Measurements from ENCODE around the gene PLCB2.

PLCB2 gene

GRCh38 chr15:40250771-40251483 lies 56.8 kb downstream of the PLCB2 start:
- DNase-seq (ENCODE audit: low read depth) = no peak

DNA sequence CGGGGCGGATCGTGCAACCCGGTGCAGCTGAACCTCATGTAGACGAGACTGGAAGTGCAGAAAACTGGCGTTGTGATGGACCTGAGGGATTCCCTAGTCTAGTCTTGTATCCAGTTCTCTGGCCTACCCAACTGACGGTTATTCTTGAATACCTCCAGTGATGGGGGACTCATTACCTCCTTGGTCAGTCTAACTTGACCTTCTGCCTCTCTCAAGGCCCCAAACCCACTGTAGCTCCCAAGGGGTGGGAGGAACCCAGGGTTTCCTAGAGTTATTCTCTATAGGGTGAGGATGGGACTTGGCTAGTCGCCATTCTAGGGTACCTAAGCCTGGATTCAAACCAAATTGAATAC lies 57.5 kb downstream of the PLCB2 start:
- DNase-seq (ENCODE audit: low read depth) = no peak

GRCh38 chr15:40249477-40250303 lies 58.0 kb downstream of the PLCB2 start:
- no peak for DNase-seq (ENCODE audit: low read depth)

GRCh38 chr15:40248006-40248783 lies 59.5 kb downstream of the PLCB2 start:
- DNase-seq (ENCODE audit: low read depth) = no peak

- DNase-seq (ENCODE audit: low read depth) = no peak
Measured at GRCh38 chr15:40247406-40247971, 60.2 kb downstream of the PLCB2 start.

DNA sequence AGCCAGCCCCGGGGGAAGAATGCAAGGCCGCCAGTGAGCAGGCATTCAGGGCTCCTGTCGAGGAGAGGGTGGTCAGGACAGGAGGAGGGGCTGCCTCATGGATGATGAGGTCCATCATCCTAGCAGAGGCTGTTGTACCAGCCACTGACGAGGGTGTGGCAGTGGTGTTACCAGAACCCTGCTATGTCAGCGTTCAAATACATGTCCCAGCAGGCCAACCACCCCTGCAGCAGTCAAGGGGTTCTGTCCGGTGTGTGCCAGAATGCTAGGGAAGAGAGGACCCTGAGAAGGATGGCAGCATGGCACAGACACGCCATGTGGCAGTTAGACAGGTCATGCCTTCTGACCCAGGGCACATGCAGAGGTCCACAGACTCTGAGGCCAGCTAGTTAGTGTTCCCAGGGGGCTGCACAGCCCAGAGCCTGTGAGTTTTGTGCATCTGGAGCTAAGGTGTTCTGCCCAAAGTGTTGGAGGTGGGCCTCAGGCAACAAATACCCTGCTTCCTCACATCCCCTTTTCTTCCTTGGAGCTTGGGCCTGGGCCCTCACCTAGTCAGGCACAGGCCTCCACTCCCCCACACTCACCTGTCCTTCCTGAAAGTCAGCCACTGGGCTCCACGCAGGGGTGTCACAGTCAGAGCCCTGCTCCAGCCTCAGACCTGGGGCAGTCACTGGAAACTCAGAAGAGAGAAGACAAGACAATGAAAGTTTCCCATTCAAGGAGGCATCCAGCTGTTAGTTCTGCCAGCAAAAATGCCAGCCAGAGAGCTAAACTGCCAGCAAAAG lies 61.0 kb downstream of the PLCB2 start:
- DNase-seq (ENCODE audit: low read depth) = no peak

- DNase-seq (ENCODE audit: low read depth) = no peak
Measured at GRCh38 chr15:40245666-40246450, 61.9 kb downstream of the PLCB2 start.

DNA sequence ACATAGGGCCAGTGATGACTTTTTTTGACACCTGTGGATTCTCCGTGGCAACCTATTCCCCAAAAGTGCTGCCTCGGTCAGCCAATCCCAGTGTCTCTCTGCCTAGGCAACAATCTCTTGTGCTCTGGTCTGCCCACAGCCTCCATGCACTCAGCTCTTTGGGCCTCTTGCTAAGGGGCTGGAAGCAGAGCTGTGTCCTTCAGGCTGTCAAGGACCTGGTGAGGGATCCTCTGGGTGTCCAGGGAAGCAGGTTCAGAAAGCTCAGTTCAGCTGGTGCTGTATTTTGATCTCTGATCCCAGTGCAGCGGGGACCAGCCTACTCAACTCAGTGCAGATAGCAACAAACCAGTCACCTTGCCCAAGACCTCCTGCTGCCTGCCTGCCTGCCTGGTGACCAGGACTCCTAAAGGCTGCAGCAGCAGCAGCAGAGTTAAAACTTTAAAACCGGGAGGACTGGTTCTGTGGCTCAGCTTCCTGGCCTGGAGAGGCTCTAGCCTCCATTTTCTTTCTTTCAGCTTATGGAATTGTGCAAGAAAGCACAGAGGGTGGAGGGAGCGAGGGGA lies 62.7 kb downstream of the PLCB2 start:
- DNase-seq (ENCODE audit: low read depth) = no peak

DNA sequence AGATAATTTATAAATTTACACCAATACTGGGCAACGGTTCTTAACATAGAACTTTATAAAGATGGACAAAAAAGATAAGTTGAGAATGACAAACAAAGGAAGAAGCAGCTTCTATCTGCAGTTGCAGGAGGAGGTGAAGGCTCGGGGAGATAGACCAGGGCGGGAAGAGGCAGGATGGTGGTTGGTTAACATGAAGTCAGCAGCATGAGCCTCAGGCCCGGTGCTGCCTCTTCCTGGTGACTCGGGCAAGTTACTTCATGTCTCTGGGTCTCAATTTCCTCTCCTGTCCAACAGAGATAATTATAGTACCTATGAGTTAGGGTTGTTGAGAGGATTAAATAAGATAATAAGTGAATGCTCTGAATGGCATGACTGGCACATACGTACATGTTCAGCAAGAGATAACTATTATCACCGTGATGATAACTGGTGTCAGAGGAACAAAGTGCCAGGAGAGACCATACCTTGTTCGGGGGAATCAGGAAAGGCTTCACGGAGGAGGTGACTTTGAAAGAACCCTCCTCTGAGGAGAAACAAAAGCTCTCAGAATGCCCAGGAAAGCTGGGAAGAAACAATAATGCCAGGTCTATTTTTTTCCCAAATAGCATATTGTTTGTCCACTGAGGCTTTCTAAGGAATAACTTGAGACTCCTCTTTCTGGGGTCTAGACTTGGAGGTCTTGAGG lies 64.5 kb downstream of the PLCB2 start:
- DNase-seq (ENCODE audit: low read depth) = no peak

- DNase-seq (ENCODE audit: low read depth) = no peak
Measured at GRCh38 chr15:40242601-40243000, 65.1 kb downstream of the PLCB2 start.

DNA sequence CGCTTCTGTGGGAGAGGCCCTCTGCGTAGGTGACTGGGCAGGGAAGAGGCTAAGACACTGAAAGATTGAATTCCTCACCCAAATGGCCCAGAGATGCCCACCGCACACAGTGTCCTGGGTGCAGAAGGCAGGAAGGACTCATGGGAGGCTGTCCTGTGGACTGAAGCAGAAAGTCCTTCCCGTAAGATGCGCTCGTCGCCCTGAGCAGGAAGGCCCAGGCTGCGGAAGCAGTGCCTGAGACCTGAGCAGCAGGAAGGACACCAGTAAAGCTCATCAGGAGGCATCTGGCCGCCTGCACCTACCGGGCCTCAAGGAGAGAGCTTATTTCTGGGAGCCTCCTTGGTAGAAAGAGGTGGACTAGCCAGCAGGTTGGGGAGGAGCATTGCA lies 65.5 kb downstream of the PLCB2 start:
- DNase-seq (ENCODE audit: low read depth) = no peak

- DNase-seq (ENCODE audit: low read depth) = no peak
Measured at GRCh38 chr15:40241269-40242212, 66.2 kb downstream of the PLCB2 start.

- DNase-seq (ENCODE audit: low read depth) = no peak
Measured at GRCh38 chr15:40240619-40241221, 67.0 kb downstream of the PLCB2 start.

GRCh38 chr15:40239693-40240618 lies 67.8 kb downstream of the PLCB2 start:
- no peak for DNase-seq (ENCODE audit: low read depth)

DNA sequence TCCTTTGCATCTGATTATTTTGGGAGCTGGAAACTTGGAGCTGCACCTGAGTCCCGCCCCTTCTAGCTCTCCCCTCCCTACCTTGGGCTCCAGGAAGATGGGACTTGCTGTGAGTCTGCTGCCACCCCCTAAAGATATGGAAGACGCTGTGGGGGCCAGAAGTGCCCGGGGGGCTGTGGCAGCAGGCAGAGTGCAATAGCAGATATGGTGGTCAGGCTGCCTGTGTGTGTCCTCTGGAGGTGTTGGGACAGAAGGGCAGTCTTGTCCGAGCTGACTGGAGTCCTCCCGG lies 68.4 kb downstream of the PLCB2 start:
- no peak for DNase-seq (ENCODE audit: low read depth)

GRCh38 chr15:40238532-40239403 lies 69.0 kb downstream of the PLCB2 start, which contains the start of gene PAK6:
PAK6 (plus strand) TSS chr15:40239063; CDS start chr15:40264786, 25,723 bp downstream.
- DNase-seq (ENCODE audit: low read depth) = no peak
